SK-N-SH treated with all-trans-retinoic acid at 6 μM for 48 hours (cell line): ENCODE measurements around the gene C18orf32.
"Not testable (repeated sequence)": the region's sequence is repeated elsewhere in the genome, so short reads cannot be mapped to it uniquely, and the experiment has no call there.

Experiments
- ATAC-seq: fragments of 200-7000 bp; cut with Tn5 transposase; 3 replicates; pipeline ENCODE4 v1.9.1; 2020; ENCODE audit warnings: mild to moderate bottlenecking, moderate library complexity
- ARNTL ChIP-seq: fragments of 450-650 bp; formaldehyde crosslinking; IDR thresholded peaks from 2 replicates; pipeline ENCODE4 v1.5.0; 2020; ENCODE audit warnings: low read depth, mild to moderate bottlenecking, moderate library complexity, borderline replicate concordance
- BACH2 ChIP-seq: fragments of 250-450 bp; sonication (Bioruptor Pico); IDR thresholded peaks from 2 replicates; pipeline ENCODE4 v1.9.0; 2021; ENCODE audit warnings: mild to moderate bottlenecking, borderline replicate concordance
- CREB5 ChIP-seq: fragments of 250-450 bp; sonication (Bioruptor Pico); IDR thresholded peaks from 2 replicates; pipeline ENCODE4 v1.5.1; 2020; ENCODE audit warnings: low read depth, mild to moderate bottlenecking, moderate library complexity
- CSRNP3 ChIP-seq: fragments of 250-450 bp; sonication (Bioruptor Pico); IDR thresholded peaks from 2 replicates; pipeline ENCODE4 v1.5.1; 2021; ENCODE audit warnings: mild to moderate bottlenecking, moderate library complexity
- ESRRG ChIP-seq: fragments of 250-450 bp; sonication (Bioruptor Pico); IDR thresholded peaks from 2 replicates; pipeline ENCODE4 v1.6.1; 2021; ENCODE audit warnings: mild to moderate bottlenecking
- GLIS3 ChIP-seq: fragments of 250-450 bp; sonication (Bioruptor Pico); IDR thresholded peaks from 2 replicates; pipeline ENCODE4 v1.5.0; 2020; ENCODE audit warnings: mild to moderate bottlenecking, moderate library complexity
- OSR1 ChIP-seq: fragments of 250-450 bp; sonication (Bioruptor Pico); IDR thresholded peaks from 2 replicates; pipeline ENCODE4 v1.8.0; 2022; ENCODE audit warnings: moderate library complexity, mild to moderate bottlenecking, inconsistent platforms
- PATZ1 ChIP-seq: fragments of 250-450 bp; sonication (Bioruptor Pico); IDR thresholded peaks from 2 replicates; pipeline ENCODE4 v1.8.0; 2020; ENCODE audit warnings: mild to moderate bottlenecking, moderate library complexity, borderline replicate concordance
- POU6F1 ChIP-seq: fragments of 250-450 bp; sonication (Bioruptor Pico); IDR thresholded peaks from 2 replicates; pipeline ENCODE4 v1.8.0; 2021; ENCODE audit warnings: low read depth, mild to moderate bottlenecking, moderate library complexity, borderline replicate concordance
- PPARA ChIP-seq: fragments of 250-450 bp; sonication (Bioruptor Pico); IDR thresholded peaks from 2 replicates; pipeline ENCODE4 v1.5.0; 2020; ENCODE audit warnings: mild to moderate bottlenecking, borderline replicate concordance
- RARB ChIP-seq: fragments of 250-450 bp; sonication (Bioruptor Pico); IDR thresholded peaks from 2 replicates; pipeline ENCODE4 v1.8.0; 2021; ENCODE audit warnings: mild to moderate bottlenecking, moderate library complexity
- SNAI2 ChIP-seq: fragments of 250-450 bp; sonication (Bioruptor Pico); IDR thresholded peaks from 2 replicates; pipeline ENCODE4 v1.5.0; 2020; ENCODE audit warnings: mild to moderate bottlenecking, moderate library complexity
- TCF4 ChIP-seq: fragments of 250-450 bp; sonication (Bioruptor Pico); IDR thresholded peaks from 2 replicates; pipeline ENCODE4 v1.8.0; 2021; ENCODE audit warnings: mild to moderate bottlenecking, moderate library complexity, borderline replicate concordance
- TOX ChIP-seq: fragments of 250-450 bp; sonication (Bioruptor Pico); IDR thresholded peaks from 2 replicates; pipeline ENCODE4 v1.8.0; 2021; ENCODE audit warnings: mild to moderate bottlenecking, moderate library complexity, borderline replicate concordance
- TSHZ2 ChIP-seq: fragments of 250-450 bp; sonication (Bioruptor Pico); IDR thresholded peaks from 2 replicates; pipeline ENCODE4 v1.5.0; 2020; ENCODE audit warnings: mild to moderate bottlenecking, moderate library complexity
- ZC3H10 ChIP-seq: fragments of 250-450 bp; sonication (Bioruptor Pico); IDR thresholded peaks from 2 replicates; pipeline ENCODE4 v1.5.1; 2021; ENCODE audit warnings: mild to moderate bottlenecking, moderate library complexity
- ZFP3 ChIP-seq: fragments of 250-450 bp; sonication (Bioruptor Pico); IDR thresholded peaks from 2 replicates; pipeline ENCODE4 v1.5.0; 2020; ENCODE audit warnings: mild to moderate bottlenecking, moderate library complexity
- ZFP30 ChIP-seq: fragments of 450-650 bp; formaldehyde crosslinking; IDR thresholded peaks from 2 replicates; pipeline ENCODE4 v1.5.0; 2022; ENCODE audit warnings: mild to moderate bottlenecking, moderate library complexity
- ZNF565 ChIP-seq: fragments of 450-650 bp; formaldehyde crosslinking; conservative IDR thresholded peaks from 2 replicates; pipeline ENCODE4 v1.5.0; 2020; ENCODE audit warnings: low read depth, mild to moderate bottlenecking, moderate library complexity
- ZNF8 ChIP-seq: fragments of 450-650 bp; formaldehyde crosslinking; IDR thresholded peaks from 2 replicates; pipeline ENCODE4 v1.5.0; 2020; ENCODE audit warnings: mild to moderate bottlenecking, moderate library complexity

Gene C18orf32

GRCh38 chr18:49519101-49519971 is 32.3 kb upstream of the C18orf32 start:
- no peak for ATAC-seq

GRCh38 chr18:49517483-49517882 is 30.4 kb upstream of the C18orf32 start:
- TF ChIP-seq BACH2 (no peak), ARNTL (CRISPR knock-in tag) (no peak), ZFP30 (CRISPR knock-in tag) (no peak), TSHZ2 (CRISPR knock-in tag) (no peak), PPARA (CRISPR knock-in tag) (no peak), ZC3H10 (CRISPR knock-in tag) (no peak)
- no peak for ATAC-seq

More at GRCh38 chr18:49519101-49519971, 32.3 kb upstream of the C18orf32 start:
- TF ChIP-seq ZNF565 (CRISPR knock-in tag) (no peak), ZFP3 (no peak), TOX (no peak), CSRNP3 (CRISPR knock-in tag) (no peak), OSR1 (CRISPR knock-in tag) (no peak), PATZ1 (CRISPR knock-in tag) (no peak), TCF4 (no peak)

GRCh38 chr18:49515516-49515915 is 28.5 kb upstream of the C18orf32 start:
- TF ChIP-seq CREB5 = no peak
- no peak for TF ChIP-seq RARB (CRISPR knock-in tag)
- TF ChIP-seq ZFP30 (CRISPR knock-in tag) = no peak
- no peak for TF ChIP-seq ZNF8
- no peak for TF ChIP-seq TCF4
- TF ChIP-seq SNAI2 (CRISPR knock-in tag) = no peak
- TF ChIP-seq PPARA (CRISPR knock-in tag) = no peak
- TF ChIP-seq ESRRG (CRISPR knock-in tag) = no peak
- TF ChIP-seq ARNTL (CRISPR knock-in tag) = no peak
- no peak for TF ChIP-seq OSR1 (CRISPR knock-in tag)
- TF ChIP-seq POU6F1 (CRISPR knock-in tag) = no peak
- TF ChIP-seq GLIS3 (CRISPR knock-in tag) = no peak
- no peak for TF ChIP-seq TOX
- TF ChIP-seq TSHZ2 (CRISPR knock-in tag) = no peak
- TF ChIP-seq ZNF565 (CRISPR knock-in tag) = no peak
- ATAC-seq = no peak

GRCh38 chr18:49515003-49515402 is 28.0 kb upstream of the C18orf32 start:
- ATAC-seq = not testable (repeated sequence)
